A549 (cell line): Measurements from ENCODE around the gene CDH1.

Experiments
- CEBPB ChIP-seq, 2 experiments: fragments of >200 bp in 1 of 2; sonication (Bioruptor Twin) in 1 of 2; formaldehyde crosslinking in 1 of 2; IDR thresholded peaks; 2 replicates each; pipeline ENCODE4 v1.6.1; 2012 to 2016
- FOSL2 ChIP-seq, 2 experiments: fragments of 450-650 bp in 1 of 2; fragments of >200 bp in 1 of 2; sonication (Bioruptor Twin) in 1 of 2; formaldehyde crosslinking; IDR thresholded peaks; 2 replicates each; pipeline versions ENCODE4 v1.5.0 to v1.6.1; 2016 to 2020; ENCODE audit warnings: mild to moderate bottlenecking in 1 of 2, moderate library complexity in 1 of 2
- FOXS1 ChIP-seq: fragments of 250-450 bp; sonication (Bioruptor Pico); IDR thresholded peaks from 2 replicates; pipeline ENCODE4 v1.5.0; 2020; ENCODE audit warnings: mild to moderate bottlenecking, moderate library complexity
- JUN ChIP-seq, 2 experiments: fragments of >200 bp; sonication (Bioruptor Twin); formaldehyde crosslinking; IDR thresholded peaks; 2 replicates in 1 of 2; 3 replicates in 1 of 2; pipeline ENCODE4 v1.6.1; 2016 to 2017
- JUNB ChIP-seq: fragments of >200 bp; sonication (Bioruptor Twin); formaldehyde crosslinking; IDR thresholded peaks from 2 replicates; pipeline ENCODE4 v1.6.1; 2016
- POLR2A ChIP-seq: IDR thresholded peaks from 2 replicates; pipeline ENCODE4 v1.6.1; 2012; ENCODE audit warnings: mild to moderate bottlenecking, low read length
- RAD21 ChIP-seq, 2 experiments: fragments of >200 bp in 1 of 2; sonication (Bioruptor Twin) in 1 of 2; formaldehyde crosslinking in 1 of 2; IDR thresholded peaks in 1 of 2; conservative IDR thresholded peaks in 1 of 2; 2 replicates in 1 of 2; 3 replicates in 1 of 2; pipeline ENCODE4 v1.6.1; 2012 to 2018; ENCODE audit warnings: inconsistent platforms in 1 of 2
- TF ChIP-seq, protein P1 (sequence below): IDR thresholded peaks from 2 replicates; pipeline ENCODE4 v1.6.1; 2012
- TF ChIP-seq, protein P2 (sequence below): fragments of >200 bp; sonication (Bioruptor Twin); formaldehyde crosslinking; IDR thresholded peaks from 3 replicates; pipeline ENCODE4 v1.5.1; 2016
- TF ChIP-seq, protein P3 (sequence below): IDR thresholded peaks from 2 replicates; pipeline ENCODE4 v1.6.1; 2012

DNA sequence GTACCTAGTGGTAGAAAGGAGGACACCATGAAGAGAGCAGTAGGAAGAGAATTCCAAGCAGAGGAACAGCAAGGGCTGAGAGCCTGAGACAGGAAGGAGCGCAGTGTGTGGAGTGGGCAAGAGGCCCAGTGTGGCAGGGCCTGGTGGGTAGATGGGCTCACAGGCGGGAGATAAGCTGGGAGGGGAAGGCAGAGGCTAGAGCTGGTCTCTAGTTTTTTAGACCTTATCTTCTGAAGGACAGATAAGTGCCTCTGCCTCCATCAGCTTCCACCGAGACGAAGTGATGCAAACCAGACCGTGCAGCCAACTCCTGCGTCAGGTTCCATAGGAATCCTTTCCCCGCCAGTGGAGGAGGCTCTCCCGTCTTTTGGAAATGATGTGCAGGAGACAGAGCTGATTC lies 33.6 kb downstream of the CDH1 start:
- TF ChIP-seq, protein P1, sequence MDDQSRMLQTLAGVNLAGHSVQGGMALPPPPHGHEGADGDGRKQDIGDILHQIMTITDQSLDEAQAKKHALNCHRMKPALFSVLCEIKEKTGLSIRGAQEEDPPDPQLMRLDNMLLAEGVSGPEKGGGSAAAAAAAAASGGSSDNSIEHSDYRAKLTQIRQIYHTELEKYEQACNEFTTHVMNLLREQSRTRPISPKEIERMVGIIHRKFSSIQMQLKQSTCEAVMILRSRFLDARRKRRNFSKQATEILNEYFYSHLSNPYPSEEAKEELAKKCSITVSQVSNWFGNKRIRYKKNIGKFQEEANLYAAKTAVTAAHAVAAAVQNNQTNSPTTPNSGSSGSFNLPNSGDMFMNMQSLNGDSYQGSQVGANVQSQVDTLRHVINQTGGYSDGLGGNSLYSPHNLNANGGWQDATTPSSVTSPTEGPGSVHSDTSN: no peak
- TF ChIP-seq, protein P2, sequence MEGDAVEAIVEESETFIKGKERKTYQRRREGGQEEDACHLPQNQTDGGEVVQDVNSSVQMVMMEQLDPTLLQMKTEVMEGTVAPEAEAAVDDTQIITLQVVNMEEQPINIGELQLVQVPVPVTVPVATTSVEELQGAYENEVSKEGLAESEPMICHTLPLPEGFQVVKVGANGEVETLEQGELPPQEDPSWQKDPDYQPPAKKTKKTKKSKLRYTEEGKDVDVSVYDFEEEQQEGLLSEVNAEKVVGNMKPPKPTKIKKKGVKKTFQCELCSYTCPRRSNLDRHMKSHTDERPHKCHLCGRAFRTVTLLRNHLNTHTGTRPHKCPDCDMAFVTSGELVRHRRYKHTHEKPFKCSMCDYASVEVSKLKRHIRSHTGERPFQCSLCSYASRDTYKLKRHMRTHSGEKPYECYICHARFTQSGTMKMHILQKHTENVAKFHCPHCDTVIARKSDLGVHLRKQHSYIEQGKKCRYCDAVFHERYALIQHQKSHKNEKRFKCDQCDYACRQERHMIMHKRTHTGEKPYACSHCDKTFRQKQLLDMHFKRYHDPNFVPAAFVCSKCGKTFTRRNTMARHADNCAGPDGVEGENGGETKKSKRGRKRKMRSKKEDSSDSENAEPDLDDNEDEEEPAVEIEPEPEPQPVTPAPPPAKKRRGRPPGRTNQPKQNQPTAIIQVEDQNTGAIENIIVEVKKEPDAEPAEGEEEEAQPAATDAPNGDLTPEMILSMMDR: no peak
- TF ChIP-seq, protein P3, sequence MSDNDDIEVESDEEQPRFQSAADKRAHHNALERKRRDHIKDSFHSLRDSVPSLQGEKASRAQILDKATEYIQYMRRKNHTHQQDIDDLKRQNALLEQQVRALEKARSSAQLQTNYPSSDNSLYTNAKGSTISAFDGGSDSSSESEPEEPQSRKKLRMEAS: no peak
- no peak for TF ChIP-seq JUNB
- no peak for TF ChIP-seq FOXS1 (CRISPR knock-in tag)
- TF ChIP-seq JUN (IDR thresholded peaks at IDR 0.05): no peak
- no peak for TF ChIP-seq CEBPB (IDR thresholded peaks at IDR 0.05)
- no peak for TF ChIP-seq POLR2A
- no peak for TF ChIP-seq FOSL2 (IDR thresholded peaks at IDR 0.05)
- no peak for TF ChIP-seq FOSL2 (CRISPR knock-in tag; IDR thresholded peaks at IDR 0.05)
- no peak for TF ChIP-seq RAD21 (conservative IDR thresholded peaks at IDR 0.05 in 1 of 2, IDR thresholded peaks at IDR 0.05 in 1 of 2)
